HepG2 (cell line): ENCODE data around the gene NRDC.

Source experiments
- HOXA3 ChIP-seq: sonication (generic); formaldehyde crosslinking; IDR thresholded peaks from 2 replicates; pipeline ENCODE4 v1.5.0; 2020; ENCODE audit warnings: missing genetic modification reagents
- NCOA2 ChIP-seq: sonication (generic); formaldehyde crosslinking; IDR thresholded peaks from 2 replicates; pipeline ENCODE4 v1.8.0; 2022; ENCODE audit warnings: inconsistent platforms
- POLR2A ChIP-seq, 2 experiments: IDR thresholded peaks; 2 replicates each; pipeline ENCODE4 v1.6.1; 2011; ENCODE audit warnings: low read depth in 2 of 2, low read length in 2 of 2, mild to moderate bottlenecking in 1 of 2, moderate library complexity in 1 of 2; ENCODE audit not compliant: insufficient read depth in 1 of 2
- RAD21 ChIP-seq: fragments of 450-650 bp; formaldehyde crosslinking; IDR thresholded peaks from 2 replicates; pipeline ENCODE4 v1.5.0; 2020; ENCODE audit warnings: mild to moderate bottlenecking
- TF ChIP-seq, protein P1 (sequence below): sonication (generic); formaldehyde crosslinking; IDR thresholded peaks from 2 replicates; pipeline ENCODE4 v1.5.0; 2020; ENCODE audit warnings: mild to moderate bottlenecking, missing genetic modification reagents, moderate library complexity
- TF ChIP-seq, protein P2 (sequence below): sonication (generic); formaldehyde crosslinking; IDR thresholded peaks from 2 replicates; pipeline ENCODE4 v1.4.0; 2020; ENCODE audit warnings: mild to moderate bottlenecking, missing genetic modification reagents
- TF ChIP-seq, protein P3 (sequence below): IDR thresholded peaks from 2 replicates; pipeline ENCODE4 v1.6.1; 2016; ENCODE audit warnings: mild to moderate bottlenecking

DNA sequence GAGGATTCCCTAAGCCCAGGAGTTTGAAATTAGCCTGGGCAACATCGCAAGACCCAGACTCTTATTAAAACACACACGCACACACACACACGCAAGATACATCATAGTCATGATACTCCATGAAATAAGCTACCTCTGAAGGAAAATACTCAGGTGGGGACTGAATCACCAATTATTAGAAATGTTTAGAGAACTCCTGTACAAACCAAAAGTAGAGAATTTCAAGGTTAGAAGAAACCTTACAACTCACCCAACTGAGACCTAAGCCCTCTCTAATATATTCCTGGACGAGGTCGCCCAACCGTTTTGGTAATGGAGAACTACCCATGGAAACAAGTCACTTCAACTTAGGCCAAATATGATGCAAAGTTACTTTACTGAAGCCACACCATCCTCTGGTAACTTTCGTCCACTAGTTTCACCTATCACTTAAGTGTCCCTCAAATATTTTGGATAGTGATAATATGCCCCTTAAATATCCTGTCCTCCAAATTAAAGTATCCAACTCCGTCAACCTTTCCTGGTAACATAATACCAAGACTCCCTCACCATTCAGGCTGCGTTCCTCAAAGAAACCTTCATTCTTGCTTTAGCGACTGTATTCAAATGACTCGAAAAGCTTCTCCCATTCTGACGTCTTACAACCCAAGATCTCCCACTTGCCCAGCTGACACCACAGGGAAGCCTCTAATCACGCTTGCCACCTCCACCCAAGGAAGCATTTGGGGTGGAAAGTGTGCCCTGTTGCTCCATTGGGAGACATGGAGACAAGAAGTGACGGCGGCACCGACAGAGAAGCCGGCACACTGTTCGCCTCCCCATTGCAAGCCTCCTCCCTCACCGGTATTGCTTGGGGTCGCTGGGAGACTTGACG lies 856 bp downstream of the NRDC start:
- TF ChIP-seq NCOA2 (CRISPR knock-in tag) (no peak), HOXA3 (CRISPR knock-in tag) (no peak), POLR2A (IDR thresholded peaks at IDR 0.05; ENCODE audit: insufficient read depth in 1 of 2, low read depth in 2 of 2, low read length in 2 of 2) (no peak), RAD21 (no peak)
- TF ChIP-seq, protein P1, sequence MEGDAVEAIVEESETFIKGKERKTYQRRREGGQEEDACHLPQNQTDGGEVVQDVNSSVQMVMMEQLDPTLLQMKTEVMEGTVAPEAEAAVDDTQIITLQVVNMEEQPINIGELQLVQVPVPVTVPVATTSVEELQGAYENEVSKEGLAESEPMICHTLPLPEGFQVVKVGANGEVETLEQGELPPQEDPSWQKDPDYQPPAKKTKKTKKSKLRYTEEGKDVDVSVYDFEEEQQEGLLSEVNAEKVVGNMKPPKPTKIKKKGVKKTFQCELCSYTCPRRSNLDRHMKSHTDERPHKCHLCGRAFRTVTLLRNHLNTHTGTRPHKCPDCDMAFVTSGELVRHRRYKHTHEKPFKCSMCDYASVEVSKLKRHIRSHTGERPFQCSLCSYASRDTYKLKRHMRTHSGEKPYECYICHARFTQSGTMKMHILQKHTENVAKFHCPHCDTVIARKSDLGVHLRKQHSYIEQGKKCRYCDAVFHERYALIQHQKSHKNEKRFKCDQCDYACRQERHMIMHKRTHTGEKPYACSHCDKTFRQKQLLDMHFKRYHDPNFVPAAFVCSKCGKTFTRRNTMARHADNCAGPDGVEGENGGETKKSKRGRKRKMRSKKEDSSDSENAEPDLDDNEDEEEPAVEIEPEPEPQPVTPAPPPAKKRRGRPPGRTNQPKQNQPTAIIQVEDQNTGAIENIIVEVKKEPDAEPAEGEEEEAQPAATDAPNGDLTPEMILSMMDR = no peak
- TF ChIP-seq, protein P2, sequence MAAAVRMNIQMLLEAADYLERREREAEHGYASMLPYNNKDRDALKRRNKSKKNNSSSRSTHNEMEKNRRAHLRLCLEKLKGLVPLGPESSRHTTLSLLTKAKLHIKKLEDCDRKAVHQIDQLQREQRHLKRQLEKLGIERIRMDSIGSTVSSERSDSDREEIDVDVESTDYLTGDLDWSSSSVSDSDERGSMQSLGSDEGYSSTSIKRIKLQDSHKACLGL (CRISPR knock-in tag) = no peak
- TF ChIP-seq, protein P3, sequence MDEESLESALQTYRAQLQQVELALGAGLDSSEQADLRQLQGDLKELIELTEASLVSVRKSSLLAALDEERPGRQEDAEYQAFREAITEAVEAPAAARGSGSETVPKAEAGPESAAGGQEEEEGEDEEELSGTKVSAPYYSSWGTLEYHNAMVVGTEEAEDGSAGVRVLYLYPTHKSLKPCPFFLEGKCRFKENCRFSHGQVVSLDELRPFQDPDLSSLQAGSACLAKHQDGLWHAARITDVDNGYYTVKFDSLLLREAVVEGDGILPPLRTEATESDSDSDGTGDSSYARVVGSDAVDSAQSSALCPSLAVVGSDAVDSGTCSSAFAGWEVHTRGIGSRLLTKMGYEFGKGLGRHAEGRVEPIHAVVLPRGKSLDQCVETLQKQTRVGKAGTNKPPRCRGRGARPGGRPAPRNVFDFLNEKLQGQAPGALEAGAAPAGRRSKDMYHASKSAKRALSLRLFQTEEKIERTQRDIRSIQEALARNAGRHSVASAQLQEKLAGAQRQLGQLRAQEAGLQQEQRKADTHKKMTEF (CRISPR knock-in tag) = no peak
